C4-2B (cell line): ENCODE data around the gene LMAN1L.

ENCODE experiments used
- ZFX ChIP-seq: fragments of 450-650 bp; IDR thresholded peaks from 2 replicates; pipeline ENCODE4 v1.6.1; 2017
- TF ChIP-seq, protein P1 (sequence below): fragments of 450-650 bp; conservative IDR thresholded peaks from 2 replicates; pipeline ENCODE4 v1.5.1; 2017; ENCODE audit warnings: mild to moderate bottlenecking

DNA sequence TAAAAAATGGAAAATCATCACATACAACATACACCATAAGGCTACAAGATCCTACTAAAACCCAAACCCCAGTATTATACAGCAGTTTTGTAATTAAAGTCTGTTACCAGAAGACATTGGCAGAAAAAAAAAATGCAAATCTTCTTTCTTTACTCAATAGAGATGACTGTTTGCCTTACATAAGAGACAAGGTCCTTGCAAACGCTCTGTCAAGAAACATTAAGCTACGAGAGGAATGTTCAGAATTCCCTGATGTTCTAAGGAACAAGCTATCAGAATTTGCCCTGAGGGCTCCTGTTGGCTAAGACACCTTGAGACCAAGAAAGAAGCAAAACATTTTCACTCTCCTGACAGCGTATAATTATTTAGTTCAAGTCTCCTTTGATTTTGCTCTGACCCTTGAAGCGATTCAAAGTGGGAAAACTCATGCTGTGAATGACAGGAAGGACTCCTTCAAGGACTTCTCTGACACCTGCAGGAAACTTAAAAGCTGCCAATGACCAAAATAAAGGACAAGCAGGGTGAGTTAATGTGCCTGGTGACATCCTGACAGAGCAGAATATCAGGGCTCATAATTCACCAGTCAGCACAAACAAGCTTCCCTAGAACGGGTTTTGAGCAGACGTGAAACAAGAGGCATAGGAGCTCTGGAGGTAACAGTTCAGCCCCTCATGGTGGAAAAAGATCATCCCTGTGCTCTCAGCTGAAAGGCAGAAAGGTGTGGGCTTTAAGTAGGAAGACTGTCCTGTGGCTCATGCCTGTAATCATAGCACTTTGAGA lies 58.0 kb downstream of the LMAN1L start:
- TF ChIP-seq, protein P1, sequence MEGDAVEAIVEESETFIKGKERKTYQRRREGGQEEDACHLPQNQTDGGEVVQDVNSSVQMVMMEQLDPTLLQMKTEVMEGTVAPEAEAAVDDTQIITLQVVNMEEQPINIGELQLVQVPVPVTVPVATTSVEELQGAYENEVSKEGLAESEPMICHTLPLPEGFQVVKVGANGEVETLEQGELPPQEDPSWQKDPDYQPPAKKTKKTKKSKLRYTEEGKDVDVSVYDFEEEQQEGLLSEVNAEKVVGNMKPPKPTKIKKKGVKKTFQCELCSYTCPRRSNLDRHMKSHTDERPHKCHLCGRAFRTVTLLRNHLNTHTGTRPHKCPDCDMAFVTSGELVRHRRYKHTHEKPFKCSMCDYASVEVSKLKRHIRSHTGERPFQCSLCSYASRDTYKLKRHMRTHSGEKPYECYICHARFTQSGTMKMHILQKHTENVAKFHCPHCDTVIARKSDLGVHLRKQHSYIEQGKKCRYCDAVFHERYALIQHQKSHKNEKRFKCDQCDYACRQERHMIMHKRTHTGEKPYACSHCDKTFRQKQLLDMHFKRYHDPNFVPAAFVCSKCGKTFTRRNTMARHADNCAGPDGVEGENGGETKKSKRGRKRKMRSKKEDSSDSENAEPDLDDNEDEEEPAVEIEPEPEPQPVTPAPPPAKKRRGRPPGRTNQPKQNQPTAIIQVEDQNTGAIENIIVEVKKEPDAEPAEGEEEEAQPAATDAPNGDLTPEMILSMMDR = no peak
- TF ChIP-seq ZFX = no peak
